HG03439 (cell line): ENCODE data around the gene ALK.

ENCODE experiments used
- ATAC-seq: cut with Tn5 transposase; IDR thresholded peaks from one replicate; pipeline ENCODE4 v1.9.1; 2021; ENCODE audit warnings: mild to moderate bottlenecking, moderate library complexity; ENCODE audit not compliant: unreplicated experiment

ALK gene

GRCh38 chr2:29218550-29219125, 702.7 kb downstream of the ALK start:
- ATAC-seq = no peak

- ATAC-seq = no peak
Measured at GRCh38 chr2:29218071-29218470, 703.3 kb downstream of the ALK start.

GRCh38 chr2:29216609-29216909, 704.8 kb downstream of the ALK start:
- no peak for ATAC-seq

- ATAC-seq = no peak
Measured at GRCh38 chr2:29215739-29216608, 705.4 kb downstream of the ALK start.

- no peak for ATAC-seq
Measured at GRCh38 chr2:29215073-29215472, 706.3 kb downstream of the ALK start.

- ATAC-seq = no peak
Measured at GRCh38 chr2:29213888-29214291, 707.5 kb downstream of the ALK start.

GRCh38 chr2:29212009-29212408, 709.4 kb downstream of the ALK start:
- no peak for ATAC-seq

GRCh38 chr2:29209551-29209950, 711.8 kb downstream of the ALK start:
- ATAC-seq = no peak

GRCh38 chr2:29207352-29208148, 713.8 kb downstream of the ALK start:
- ATAC-seq = no peak

- no peak for ATAC-seq
Measured at GRCh38 chr2:29206941-29207340, 714.4 kb downstream of the ALK start.

- no peak for ATAC-seq
Measured at GRCh38 chr2:29202819-29203495, 718.4 kb downstream of the ALK start.

GRCh38 chr2:29201979-29202378, 719.4 kb downstream of the ALK start:
- ATAC-seq = no peak

GRCh38 chr2:29196792-29197788, 724.3 kb downstream of the ALK start:
- ATAC-seq = no peak

- ATAC-seq = no peak
Measured at GRCh38 chr2:29195796-29196195, 725.6 kb downstream of the ALK start.

GRCh38 chr2:29193681-29194080, 727.7 kb downstream of the ALK start:
- ATAC-seq = no peak

- ATAC-seq = no peak
Measured at GRCh38 chr2:29193111-29193510, 728.3 kb downstream of the ALK start.

- ATAC-seq = no peak
Measured at GRCh38 chr2:29192526-29192925, 728.9 kb downstream of the ALK start.

- ATAC-seq = no peak
Measured at GRCh38 chr2:29191817-29192216, 729.6 kb downstream of the ALK start.

GRCh38 chr2:29189052-29189451, 732.3 kb downstream of the ALK start:
- ATAC-seq = no peak

- ATAC-seq = no peak
Measured at GRCh38 chr2:29187926-29188325, 733.5 kb downstream of the ALK start.
